ENCODE results near the gene ANKRD34A. TPM values are rescaled to one million over a fixed set of nuclear protein-coding genes. Genes with fewer than 3 reads are reported as not detected.

The ANKRD34A gene
- total RNA-seq, 1 experiment from 2014 or later = 0.50 TPM

DNA sequence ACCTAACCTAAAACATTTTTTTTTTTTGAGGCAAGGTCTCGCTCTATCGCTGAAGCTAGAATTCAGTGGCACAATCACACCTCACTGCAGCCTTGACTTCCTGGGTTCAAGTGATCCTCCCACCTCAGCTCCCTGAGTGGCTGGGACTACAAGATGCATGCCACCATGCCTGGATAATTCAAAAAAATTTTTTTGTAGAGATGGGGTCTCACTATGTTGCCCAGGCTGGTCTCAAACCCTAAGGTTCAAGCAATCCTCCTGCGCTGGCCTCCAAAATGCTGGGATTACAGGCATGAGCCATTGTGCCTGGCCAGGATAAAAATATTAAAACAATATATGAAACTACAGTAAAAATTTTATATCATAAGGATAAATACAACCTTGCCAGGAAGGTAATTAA lies 11.5 kb downstream of the ANKRD34A start:
- H3K4me2 ChIP-seq = no peak overlapping the region
- BruUV-seq (replicated peaks) = no TSS peak
- 0 out of 2 replicates have a peak, but pooled peaks cover 7% of the 10 kb centered on the region for H3F3A ChIP-seq (ENCODE audit: insufficient read depth, low read depth)
- H3K9me2 ChIP-seq (ENCODE audit: insufficient read depth) = no peaks in the 10 kb centered on the region
- H4K20me1 ChIP-seq (ENCODE audit: insufficient read depth) = no peaks in the 10 kb centered on the region
- H3K27ac ChIP-seq = no peak overlapping the region
- no peaks in the 10 kb centered on the region for H3K4me1 ChIP-seq (replicated peaks; ENCODE audit: insufficient read depth)
- no peak overlapping the region for H3K4me3 ChIP-seq
- TF ChIP-seq, protein P1, sequence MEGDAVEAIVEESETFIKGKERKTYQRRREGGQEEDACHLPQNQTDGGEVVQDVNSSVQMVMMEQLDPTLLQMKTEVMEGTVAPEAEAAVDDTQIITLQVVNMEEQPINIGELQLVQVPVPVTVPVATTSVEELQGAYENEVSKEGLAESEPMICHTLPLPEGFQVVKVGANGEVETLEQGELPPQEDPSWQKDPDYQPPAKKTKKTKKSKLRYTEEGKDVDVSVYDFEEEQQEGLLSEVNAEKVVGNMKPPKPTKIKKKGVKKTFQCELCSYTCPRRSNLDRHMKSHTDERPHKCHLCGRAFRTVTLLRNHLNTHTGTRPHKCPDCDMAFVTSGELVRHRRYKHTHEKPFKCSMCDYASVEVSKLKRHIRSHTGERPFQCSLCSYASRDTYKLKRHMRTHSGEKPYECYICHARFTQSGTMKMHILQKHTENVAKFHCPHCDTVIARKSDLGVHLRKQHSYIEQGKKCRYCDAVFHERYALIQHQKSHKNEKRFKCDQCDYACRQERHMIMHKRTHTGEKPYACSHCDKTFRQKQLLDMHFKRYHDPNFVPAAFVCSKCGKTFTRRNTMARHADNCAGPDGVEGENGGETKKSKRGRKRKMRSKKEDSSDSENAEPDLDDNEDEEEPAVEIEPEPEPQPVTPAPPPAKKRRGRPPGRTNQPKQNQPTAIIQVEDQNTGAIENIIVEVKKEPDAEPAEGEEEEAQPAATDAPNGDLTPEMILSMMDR (conservative IDR thresholded peaks at IDR 0.05) = no peak
- TF ChIP-seq EZH2 (IDR thresholded peaks at IDR 0.05; ENCODE audit: low read depth) = no peak
- H3K27me3 ChIP-seq (ENCODE audit: insufficient read depth, low read depth) = peaks cover 40% of the 10 kb centered on the region
- no peak for DNase-seq
- no peaks in the 10 kb centered on the region for H3K36me3 ChIP-seq (ENCODE audit: low read depth)
- H2AFZ ChIP-seq = no peak overlapping the region
- intact Hi-C loops (cut with micrococcal nuclease; ENCODE audit: unreplicated experiment) = no loop called here
- POLR2A ChIA-PET (ENCODE audit: unreplicated experiment) = no interaction called here
- H3K79me2 ChIP-seq (ENCODE audit: low read depth) = no peaks in the 10 kb centered on the region
- CTCF ChIA-PET = no interaction called here
- H3K9me3 ChIP-seq (ENCODE audit: insufficient read depth, low read depth) = no peaks in the 10 kb centered on the region

DNA sequence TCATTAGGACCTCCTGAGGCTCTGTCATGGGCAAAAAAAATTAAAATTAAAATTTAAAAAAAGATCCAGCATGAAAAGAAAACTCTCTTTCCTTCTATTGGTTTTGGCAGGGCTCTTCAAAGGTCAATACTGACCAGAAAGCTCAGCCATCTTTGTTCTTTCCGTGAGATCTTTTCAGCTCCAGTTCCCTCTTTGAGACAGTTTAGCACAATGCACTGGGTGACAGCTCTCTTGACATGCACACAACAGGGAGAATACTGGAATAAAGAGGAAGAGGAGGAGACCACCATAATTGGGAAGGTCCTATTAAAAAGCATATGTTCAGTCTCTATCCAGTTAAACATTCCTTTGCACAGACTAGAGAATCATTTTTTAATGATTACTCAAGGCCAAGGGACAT lies 12.8 kb downstream of the ANKRD34A start:
- Histone ChIP-seq H2AFZ (no peak overlapping the region), H3K4me1 (replicated peaks; ENCODE audit: insufficient read depth) (no peaks in the 10 kb centered on the region), H3F3A (ENCODE audit: insufficient read depth, low read depth) (0 out of 2 replicates have a peak, but pooled peaks cover 3% of the 10 kb centered on the region), H3K27ac (no peak overlapping the region), H3K9me3 (ENCODE audit: insufficient read depth, low read depth) (no peaks in the 10 kb centered on the region), H3K9me2 (ENCODE audit: insufficient read depth) (no peaks in the 10 kb centered on the region), H3K36me3 (ENCODE audit: low read depth) (no peaks in the 10 kb centered on the region), H3K27me3 (ENCODE audit: insufficient read depth, low read depth) (peaks cover 30% of the 10 kb centered on the region), H4K20me1 (ENCODE audit: insufficient read depth) (no peaks in the 10 kb centered on the region), H3K4me2 (no peak overlapping the region), H3K4me3 (no peak overlapping the region), H3K79me2 (ENCODE audit: low read depth) (no peaks in the 10 kb centered on the region)
- no TSS peak for BruUV-seq (replicated peaks)
- ChIA-PET CTCF (no interaction called here), POLR2A (ENCODE audit: unreplicated experiment) (interaction anchor here (0.7 kb wide), 1 partner anchor 24 kb away, joined by 4 read pairs; no protein-coding TSS in a partner anchor)
- no peak for DNase-seq
- intact Hi-C loops (cut with micrococcal nuclease; ENCODE audit: unreplicated experiment) = no loop called here
- TF ChIP-seq, protein P1 (conservative IDR thresholded peaks at IDR 0.05) = no peak
- TF ChIP-seq EZH2 (IDR thresholded peaks at IDR 0.05; ENCODE audit: low read depth) = no peak

DNA sequence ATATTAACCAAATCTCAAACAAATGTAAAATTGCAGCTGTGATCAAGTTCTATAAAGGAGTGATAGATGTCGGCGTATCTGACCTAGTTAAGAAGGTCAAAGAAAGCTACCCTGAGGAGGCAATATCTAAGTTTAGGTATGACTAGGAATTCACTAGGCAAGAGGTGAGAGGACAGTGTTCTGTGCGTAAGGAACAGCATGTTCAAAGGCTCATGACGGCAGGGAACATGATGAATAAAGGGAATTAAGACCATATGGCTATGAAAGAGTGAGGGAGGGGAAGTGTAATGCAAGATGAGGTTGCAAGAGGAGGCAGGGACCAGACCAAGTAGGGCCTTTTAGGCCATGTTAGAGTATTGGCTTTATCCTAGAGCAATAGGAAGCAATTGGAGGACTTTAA lies 15.2 kb downstream of the ANKRD34A start:
- Histone ChIP-seq H3K4me3 (no peak overlapping the region), H3K4me1 (replicated peaks; ENCODE audit: insufficient read depth) (no peaks in the 10 kb centered on the region), H3K36me3 (ENCODE audit: low read depth) (no peaks in the 10 kb centered on the region), H3K27me3 (ENCODE audit: insufficient read depth, low read depth) (peaks cover 7% of the 10 kb centered on the region; the same call in 1 of the 2 replicates), H3F3A (ENCODE audit: insufficient read depth, low read depth) (no peaks in the 10 kb centered on the region), H4K20me1 (ENCODE audit: insufficient read depth) (no peaks in the 10 kb centered on the region), H3K9me3 (ENCODE audit: insufficient read depth, low read depth) (no peaks in the 10 kb centered on the region), H3K27ac (no peak overlapping the region), H3K9me2 (ENCODE audit: insufficient read depth) (no peaks in the 10 kb centered on the region), H2AFZ (no peak overlapping the region), H3K79me2 (ENCODE audit: low read depth) (no peaks in the 10 kb centered on the region), H3K4me2 (no peak overlapping the region)
- TF ChIP-seq EZH2 (IDR thresholded peaks at IDR 0.05; ENCODE audit: low read depth) = no peak
- TF ChIP-seq, protein P1 (conservative IDR thresholded peaks at IDR 0.05) = no peak
- CTCF ChIA-PET = interaction anchor here (0.7 kb wide), 1 partner anchor 38 kb away, joined by 4 read pairs; no protein-coding TSS in a partner anchor
- no peak for DNase-seq
- intact Hi-C loops (cut with micrococcal nuclease; ENCODE audit: unreplicated experiment) = no loop called here
- BruUV-seq (replicated peaks) = no TSS peak
- POLR2A ChIA-PET (ENCODE audit: unreplicated experiment) = interaction anchor here (0.6 kb wide), 1 partner anchor 177 kb away, joined by 7 read pairs; no protein-coding TSS in a partner anchor

Data from PC-9 (cell line).